ENCODE measurements around the gene KLHL29.

Gene KLHL29

DNA sequence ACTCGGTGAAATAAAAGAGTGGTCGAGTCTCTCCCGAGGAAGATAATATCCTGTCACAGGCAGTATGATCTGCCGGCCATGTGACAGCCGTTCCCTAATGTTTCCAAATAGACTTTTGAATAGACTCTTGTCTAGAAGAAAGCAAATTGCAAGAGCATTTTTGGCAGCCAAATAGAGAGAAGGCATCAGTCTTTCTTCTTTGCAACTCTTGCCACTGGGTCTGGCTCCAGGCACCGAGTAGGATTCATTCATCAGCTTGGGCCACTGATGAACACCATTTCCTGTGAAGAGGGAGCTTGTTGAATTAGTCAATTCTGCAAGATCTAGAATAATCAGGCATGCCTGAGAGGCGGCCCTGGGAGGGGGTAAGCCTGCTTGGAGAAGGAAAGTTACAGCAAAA lies 165.6 kb downstream of the KLHL29 start:
- DNase-seq (ENCODE audit: low read depth, low spot score), result no peak

DNA sequence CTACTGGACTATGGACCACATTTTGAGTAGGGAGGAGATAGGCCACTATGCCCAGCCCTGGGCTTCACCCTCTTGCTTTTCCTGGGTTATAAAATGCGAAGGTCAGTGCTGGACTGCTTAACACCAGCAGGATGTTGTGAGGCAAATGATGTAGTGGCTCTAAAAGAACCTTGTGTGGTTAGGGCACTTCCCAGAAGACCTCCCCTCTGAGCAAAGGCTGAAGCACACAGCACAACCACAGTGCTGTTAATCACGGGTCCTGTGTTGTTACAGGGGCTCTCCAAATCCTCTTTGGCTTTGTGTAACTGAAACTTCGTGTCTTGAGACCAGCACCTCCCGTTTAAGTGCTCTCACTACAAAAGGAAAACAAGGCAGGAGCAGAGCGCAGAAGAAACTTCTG lies 166.9 kb downstream of the KLHL29 start:
- no peak for DNase-seq (ENCODE audit: low read depth, low spot score)

DNA sequence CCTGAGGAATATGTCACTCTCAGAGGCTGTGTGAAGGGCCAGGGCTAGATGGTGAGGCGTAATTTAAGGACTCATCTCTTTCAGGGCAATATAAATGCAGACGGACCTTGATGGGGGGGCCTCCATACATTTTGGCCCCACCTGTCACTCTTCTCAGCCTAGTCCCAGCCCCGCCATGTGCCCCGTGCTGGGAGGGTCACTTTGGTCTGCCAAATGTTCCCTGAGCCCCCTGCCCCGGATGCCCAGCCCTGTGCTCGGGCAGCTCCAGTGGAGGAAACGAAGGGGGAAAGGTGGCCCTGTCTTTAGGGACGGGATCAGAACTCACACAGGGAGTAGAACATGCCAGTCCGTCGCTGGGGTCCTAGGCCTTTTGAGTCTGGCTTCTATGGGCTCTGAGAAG lies 168.6 kb downstream of the KLHL29 start:
- DNase-seq (ENCODE audit: low read depth, low spot score), result no peak

DNA sequence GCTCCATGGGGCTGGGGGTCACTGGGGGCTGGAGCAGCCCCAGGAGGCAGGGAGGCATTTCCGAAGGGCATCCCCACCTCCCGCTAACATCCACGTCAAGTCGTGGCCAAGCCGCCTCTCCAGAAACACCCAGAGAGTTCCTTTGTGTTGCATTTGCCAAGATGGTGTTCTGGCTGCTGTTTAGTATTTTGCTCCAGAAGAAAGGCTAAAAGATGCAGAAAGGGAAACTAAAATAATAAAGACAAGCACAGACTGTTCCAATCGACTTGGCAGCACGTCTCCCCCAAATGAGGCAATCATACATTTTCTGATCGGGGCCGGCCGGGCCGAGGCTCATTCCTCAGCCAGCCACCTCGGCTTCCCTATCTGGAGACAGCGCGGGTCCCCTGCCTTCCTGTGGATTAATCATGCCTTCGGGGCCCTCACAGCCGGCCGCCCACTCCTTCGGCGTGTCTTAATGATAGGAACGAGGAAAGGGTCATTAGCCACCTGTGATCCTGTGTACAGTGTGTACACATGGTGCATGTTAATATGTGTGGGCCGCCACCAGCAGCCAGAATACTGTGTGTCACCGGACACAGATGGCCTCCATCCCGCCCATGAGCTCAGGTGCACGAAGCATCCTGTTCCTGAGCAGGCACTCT lies 169.2 kb downstream of the KLHL29 start:
- DNase-seq (ENCODE audit: low read depth, low spot score), result no peak

DNA sequence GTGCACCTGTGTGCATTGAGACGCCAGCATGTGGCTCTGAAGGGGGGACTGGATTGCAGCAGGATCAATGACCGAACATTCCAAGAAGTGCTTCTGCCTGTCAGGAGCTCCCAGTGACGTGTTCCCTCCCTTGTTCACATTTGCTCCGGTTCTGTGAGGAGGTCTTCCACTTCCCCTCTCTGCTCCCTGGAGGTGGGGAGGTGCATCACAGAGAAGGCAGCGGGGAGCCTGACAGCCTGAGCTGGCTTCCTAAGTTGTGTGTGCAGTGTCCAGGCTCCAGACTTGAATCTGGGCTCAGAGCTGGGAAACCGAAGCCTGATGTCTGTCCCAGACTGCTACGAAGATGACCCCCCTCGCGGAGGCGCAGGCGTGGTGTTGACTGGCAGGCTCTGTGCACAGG lies 171.0 kb downstream of the KLHL29 start:
- no peak for DNase-seq (ENCODE audit: low read depth, low spot score)

DNA sequence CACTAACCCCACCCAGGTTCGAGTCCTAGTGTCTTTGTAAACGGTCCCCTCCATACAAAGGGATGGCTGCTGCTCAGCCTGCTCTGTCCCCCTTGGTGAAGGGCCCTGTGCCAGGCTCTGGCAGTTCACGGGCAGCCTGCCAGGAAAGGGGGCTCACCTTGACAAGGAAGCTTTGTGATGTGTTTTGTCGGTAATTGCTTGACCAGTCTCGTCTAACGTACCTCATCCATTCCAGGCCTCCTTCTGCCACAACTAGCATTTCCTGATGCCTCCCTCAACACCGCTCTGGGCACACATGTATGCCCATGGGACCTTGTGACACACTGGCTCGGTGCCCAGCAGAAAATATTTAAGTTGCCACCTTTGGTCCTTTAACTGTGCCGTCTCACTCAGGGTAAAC lies 171.9 kb downstream of the KLHL29 start:
- no peak for DNase-seq (ENCODE audit: low read depth, low spot score)

DNA sequence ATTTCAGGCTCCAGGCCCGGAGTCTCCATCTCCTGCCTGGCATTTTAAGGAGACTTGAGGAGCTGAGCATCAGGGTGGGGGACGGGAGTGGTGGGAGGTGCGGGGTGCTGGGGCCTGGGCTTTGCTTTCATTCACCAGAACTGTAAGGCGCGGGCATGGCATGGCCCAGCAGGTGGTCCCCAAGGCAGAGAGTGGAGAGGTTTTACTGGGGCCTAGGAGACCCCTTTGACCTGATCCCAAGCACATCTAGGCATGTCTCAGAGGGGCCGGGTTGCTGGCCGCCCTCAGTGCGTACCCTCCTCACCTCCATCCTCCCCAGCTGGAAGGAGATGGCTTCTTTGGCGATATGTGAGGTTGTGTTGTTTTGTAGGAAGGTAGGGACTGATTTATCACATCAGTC lies 172.5 kb downstream of the KLHL29 start:
- DNase-seq (ENCODE audit: low read depth, low spot score), result no peak

DNA sequence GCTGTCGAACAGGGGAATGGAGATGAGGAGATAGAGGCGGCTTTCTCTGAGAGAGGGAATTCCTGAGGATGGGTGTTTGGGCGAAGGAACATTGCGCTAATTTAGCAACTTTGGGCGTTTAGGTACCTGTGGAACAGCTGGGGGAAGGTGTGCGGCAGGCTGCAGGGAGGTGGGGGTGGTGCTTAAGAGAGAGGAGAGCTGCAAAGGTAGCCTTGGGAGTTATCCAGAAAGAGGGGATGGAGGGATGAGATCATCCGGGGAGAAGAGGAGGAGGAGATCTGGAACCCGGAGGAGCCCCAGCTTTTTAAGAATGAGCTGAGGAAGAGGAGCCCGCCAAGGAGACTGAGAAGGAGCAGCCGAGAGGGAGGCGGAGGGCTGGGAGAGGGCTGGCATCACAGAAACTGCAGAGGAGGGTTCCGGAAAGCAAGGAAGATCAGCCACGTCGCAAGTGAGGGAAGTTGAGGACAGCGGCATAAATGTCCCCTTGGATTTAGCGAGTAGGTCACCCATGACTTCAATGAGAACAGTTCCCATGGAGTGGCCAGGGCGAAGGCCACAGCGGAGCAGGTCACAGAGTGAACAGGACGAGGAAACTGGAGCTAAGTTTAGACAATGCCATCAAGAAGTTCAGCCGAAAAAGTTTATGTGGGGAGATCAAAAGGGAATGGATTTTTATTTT lies 174.7 kb downstream of the KLHL29 start:
- DNase-seq (ENCODE audit: low read depth, low spot score), result no peak

DNA sequence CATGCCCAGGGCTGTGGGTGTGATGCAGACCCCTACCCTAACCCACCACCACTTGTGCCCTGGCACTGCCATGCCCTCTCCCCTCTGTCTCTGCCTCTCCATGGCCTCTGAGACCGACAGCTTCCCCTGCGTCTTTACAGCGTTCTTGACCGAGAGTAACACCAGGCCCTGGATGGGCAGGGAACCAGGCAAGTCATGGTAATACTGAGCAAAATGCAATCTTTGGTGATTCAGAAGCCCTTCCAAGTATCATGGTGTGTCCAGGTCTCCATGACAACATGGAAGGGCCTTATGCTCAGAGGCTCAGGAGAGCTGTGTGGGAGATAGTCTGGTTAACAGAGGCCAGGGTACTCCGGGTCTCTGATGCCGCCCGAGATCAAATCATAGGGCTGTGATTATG lies 176.1 kb downstream of the KLHL29 start:
- no peak for DNase-seq (ENCODE audit: low read depth, low spot score)

DNA sequence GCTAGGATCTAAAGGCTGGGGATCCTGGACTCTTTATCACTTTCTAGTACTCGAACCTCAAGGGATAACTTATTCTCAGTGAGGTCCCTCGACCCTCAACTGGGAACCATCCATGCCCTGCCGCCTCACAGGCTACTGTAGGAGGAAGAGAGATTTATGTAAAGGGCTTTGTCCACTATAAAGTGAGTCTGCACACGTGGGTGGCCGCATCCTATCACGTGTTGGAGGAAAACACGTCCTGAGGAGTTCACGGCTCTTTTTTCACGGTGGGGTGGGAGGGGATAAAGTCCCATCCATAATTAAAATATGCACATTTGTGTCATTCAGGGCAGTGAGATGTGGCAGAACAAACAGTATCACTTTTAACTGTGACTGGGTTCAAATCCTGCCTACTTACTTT lies 176.6 kb downstream of the KLHL29 start:
- no peak for DNase-seq (ENCODE audit: low read depth, low spot score)

DNA sequence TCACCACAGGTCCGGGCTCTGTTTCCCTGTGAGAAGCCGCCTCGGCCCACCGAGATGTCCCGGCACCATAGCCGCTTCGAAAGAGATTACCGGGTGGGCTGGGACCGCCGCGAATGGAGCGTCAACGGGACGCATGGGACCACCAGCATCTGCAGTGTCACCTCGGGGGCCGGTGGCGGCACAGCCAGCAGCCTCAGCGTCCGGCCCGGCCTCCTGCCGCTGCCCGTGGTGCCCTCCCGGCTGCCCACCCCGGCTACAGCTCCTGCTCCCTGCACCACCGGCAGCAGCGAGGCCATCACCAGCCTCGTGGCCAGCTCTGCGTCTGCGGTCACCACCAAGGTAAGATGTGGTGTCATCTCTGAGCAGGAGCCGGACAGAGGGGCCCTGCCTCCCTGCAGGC lies 177.2 kb downstream of the KLHL29 start:
- DNase-seq (ENCODE audit: low read depth, low spot score), result no peak

DNA sequence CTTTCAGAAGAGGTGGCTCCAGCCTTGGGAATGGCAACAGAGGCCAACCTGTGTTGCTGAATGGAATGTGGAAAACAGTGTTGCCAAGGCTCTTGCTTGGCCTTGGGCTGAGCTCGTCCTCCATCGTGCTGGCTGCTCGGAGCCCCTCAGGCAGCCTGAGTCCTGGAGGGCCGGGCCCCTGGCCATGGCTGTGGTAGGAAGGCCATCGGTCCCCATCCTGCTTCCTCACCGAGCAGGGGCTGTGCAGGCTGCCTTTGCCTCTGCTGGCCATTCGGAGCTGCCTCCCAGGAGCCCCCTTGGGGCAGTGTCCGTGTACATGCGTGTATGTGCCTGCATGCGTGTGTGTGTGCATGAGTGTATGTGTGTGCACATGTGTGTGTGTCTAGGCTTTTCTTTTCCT lies 178.2 kb downstream of the KLHL29 start:
- DNase-seq (ENCODE audit: low read depth, low spot score), result no peak

DNA sequence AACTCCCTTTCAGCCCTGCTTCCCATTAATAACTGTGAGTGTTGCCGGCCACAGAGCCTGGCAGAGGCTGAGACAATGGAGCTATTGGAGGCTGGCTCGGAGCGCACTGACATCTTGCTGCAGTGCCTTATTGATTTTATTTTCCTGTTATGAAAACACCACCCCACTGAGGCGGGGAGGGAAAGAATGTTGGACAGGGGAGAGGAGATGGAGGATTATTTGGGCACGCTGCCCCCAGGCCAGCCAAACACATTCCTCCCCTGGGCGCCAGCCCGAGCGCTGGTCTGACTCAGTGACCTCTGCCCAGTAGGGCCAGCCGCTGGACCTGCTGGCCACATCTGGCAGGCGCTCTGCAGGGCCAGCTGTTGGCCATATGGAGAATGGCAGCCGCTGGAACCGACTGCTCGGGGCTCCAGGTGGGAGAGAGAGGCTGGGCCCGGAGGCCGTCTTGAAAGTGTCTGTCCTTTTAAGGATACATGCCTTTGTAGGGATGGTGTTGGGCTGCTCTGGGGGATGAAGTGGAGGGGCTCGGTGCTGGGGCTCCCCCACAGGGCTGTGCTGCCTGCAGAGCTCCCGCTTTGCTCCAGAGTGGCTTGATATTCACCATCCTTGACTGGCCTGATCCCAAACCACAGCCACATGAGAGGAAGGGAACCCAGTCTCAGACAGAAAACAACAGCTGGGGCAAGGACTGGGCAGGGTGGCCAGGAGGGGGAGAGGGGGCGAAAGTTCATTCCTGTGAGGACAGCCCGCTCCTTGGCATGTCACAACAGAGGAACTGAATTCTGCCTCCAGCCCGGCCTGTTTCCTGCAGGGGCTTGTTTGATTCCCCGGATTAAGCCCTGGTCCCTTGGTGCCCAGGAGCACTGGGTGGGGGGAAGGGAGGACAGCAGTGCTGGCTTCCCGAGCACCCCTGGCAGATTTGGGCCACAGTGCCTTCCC lies 179.0 kb downstream of the KLHL29 start:
- DNase-seq (ENCODE audit: low read depth, low spot score), result peak; percentile 71

DNA sequence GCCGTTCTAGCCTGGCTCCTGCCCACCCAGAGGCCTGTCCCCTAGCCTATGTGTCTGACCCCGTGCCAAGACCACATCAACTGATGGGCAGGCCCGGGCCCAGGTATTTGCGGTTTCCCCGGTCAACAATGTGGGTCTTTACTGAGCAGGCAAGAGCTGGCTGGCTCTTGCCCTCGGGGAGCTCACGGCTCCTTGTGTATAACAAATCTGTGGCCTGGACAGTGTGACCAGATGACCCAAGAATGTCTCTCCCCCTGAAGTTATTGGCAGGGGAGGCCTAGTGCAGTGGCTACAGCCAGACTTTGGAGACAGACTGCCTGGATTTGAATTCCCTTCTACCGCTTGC lies 179.6 kb downstream of the KLHL29 start:
- no peak for DNase-seq (ENCODE audit: low read depth, low spot score)

DNA sequence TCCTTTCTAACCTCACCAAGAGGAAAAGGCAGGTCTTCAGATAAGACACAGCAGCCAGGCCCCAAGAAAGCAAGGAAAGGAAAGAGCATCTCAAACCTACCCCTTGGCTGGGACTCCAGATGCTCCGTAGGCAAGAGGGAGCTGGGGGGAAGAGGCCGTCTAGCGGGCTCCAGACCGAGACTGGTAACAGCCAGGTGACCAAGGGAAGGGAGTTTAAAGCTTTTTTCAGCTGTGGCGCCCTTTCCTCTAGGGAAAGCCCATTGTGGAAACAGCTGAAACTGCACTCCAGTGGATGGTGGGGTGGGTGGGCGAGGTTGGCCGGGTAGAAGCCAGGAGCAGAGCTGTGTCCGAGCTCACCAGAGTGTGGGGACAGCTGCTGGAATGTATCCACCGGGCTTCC lies 180.4 kb downstream of the KLHL29 start:
- DNase-seq (ENCODE audit: low read depth, low spot score), result no peak

DNA sequence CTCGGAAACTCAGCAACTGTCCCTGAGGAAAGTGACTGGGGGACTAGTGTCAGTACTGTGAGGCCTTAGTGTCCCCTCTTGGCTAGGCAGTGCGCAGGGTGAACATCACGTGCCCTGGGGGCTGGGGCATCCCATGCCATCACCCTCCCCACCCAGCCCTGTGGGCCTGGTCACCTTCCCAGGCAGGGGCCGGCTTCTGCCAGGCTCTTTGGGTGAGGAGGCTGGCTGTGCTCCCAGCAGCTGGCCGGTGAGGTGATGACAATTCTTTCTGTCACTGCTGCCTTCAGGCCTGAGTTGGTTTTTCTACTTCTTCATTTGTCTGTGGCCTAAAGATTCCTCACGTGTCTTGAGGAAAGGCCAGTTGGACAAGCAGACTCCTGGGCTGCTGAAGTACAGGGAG lies 180.8 kb downstream of the KLHL29 start:
- DNase-seq (ENCODE audit: low read depth, low spot score), result no peak

DNA sequence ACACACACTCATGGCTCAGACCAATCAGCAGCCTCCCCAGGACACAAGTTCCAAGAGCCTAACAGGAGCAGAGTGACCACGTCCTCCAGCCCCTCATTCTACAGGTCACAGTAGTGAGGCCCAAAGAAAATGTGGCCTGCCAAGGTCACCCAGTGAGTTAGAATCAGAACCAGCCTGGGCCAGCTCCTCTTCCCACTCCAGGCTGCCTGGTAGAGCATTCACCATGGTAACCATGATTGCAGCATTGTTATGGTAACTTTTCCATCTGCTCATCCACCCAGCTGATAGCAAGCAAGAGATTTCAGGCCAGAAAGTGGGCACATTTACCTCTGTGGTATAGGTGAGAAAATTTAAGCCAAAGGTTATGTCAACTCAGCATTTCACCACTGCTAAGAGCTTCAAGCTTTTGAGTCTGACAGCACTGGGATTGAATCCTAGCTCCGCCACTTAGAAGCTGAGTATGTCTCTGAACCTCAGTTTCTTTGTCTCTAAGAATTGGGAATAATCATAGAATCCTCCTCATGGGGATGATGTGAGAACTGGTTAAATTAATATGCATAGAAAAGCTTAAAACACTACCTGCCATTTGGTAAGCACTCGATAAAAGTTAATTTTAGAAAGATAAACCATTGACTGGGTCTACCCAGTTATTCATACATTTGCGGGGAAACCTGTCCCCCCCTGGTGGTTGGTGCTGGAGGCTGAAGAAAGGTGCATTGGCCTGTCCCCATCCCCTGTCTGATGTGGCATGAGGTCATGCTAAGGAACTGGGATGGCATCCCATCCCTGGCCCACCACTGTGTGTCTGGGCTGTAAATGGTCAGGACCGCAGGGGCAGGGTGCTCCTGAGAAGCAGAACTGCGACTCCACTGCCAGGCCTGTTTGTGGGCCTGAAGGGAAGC lies 181.5 kb downstream of the KLHL29 start:
- DNase-seq (ENCODE audit: low read depth, low spot score), result no peak

DNA sequence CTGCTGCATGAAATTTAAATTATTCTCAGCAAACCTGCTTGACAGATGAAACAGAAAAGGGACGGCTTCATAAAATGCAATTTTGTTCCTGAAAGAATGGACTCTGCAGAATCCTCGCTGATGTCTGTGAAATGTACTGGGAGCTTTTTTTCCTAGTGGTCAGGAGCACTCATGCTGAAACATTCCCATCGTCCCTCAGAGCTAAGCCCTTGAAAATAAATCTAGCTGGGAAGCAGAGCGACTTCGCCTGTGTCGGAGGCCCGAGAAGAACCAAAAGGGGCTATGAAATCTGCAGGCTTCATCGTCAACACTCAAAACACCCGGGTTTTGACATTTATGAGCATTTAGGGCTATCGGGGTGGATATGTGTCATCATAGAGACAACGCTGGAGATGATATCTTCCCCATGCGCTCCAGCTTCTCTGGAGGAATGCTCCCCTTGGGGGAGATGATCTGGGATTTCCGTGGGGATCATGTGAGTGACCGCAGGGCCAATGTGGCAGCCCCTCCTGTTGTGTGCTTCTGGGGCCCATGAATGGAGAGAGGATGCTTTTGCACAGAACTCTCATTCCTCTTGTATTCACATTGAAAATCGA lies 182.3 kb downstream of the KLHL29 start:
- DNase-seq (ENCODE audit: low read depth, low spot score), result no peak

DNA sequence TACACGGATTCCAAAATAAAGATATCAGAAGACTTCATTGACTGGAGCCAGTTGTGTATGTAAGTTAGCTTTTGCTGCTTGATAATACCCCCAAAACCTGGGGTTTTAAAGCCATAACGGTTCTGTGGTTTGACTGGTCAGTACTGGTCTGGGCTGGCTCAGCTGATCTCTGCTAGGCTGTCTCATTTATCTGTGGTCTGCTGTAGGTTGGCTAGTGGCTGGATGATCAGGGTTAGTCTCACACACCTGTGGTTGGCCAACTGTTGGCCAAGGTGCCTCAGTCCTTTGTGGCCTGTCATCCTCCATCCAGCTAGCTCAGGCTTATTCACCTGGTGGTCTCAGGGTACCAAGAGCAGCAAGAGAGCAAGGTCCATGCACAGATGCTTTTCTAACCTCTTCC lies 183.2 kb downstream of the KLHL29 start:
- no peak for DNase-seq (ENCODE audit: low read depth, low spot score)

DNA sequence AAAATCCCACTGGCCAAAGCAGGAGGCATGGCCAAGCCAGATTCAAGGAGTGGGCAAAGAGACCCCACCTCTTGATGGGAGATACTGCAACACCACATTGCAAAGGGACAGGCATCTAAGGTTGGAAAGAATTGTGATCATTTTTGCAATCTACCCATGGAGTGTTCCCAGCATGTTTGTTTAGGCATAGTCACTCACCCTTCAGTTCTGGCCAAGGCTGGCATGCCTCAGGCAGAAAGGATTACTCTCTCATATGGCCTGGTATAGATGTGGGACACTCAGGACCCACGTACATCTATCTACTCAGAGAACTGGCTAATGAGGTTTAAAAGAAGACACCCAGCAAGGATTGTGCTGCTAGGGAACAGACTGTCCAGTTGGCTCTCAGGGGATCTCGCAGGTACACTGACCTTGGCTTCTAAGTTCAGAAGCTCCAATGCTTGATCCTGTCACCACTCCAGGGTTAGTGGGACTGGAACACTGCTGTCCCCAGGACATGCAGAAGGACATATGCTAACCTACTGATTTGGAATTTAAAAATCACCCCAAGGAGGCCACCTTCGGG lies 183.7 kb downstream of the KLHL29 start:
- DNase-seq (ENCODE audit: low read depth, low spot score), result no peak

DNA sequence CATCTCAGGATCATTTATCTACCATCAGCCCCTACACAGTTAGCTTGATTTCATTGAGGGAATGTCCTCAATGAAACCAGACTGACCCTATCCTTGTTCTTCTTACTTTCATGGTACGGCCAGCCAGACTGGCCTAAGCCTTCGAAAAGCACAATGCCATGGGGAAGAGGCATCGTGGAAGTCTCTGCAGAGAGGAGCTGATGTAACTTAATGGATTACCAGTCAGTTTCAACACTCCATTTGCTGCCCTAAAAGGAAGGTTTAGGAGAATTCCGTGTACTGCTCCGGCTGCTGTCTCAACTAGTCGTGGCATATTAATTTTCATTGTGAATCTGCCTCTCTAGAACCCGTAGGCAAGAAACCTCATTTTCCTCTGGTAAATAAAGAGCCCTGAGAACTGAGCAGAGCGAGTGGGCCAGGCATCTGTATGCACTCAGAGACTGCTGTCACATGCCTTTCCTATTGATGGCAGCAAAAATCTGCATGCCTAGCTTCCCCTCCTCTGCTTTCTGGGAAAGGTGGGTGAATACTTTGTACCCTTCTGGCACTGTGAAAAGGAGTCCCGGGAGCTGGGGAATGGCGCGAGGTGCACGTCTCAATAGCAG lies 184.9 kb downstream of the KLHL29 start:
- DNase-seq (ENCODE audit: low read depth, low spot score), result no peak
